HG03442 (cell line): ENCODE results near the gene THOC2.
"Not testable (repeated sequence)": the region's sequence is repeated elsewhere in the genome, so short reads cannot be mapped to it uniquely, and the experiment has no call there.

Source experiments
- ATAC-seq: cut with Tn5 transposase; IDR thresholded peaks from one replicate; pipeline ENCODE4 v1.9.1; 2021; ENCODE audit warnings: mild to moderate bottlenecking, moderate library complexity; ENCODE audit not compliant: unreplicated experiment

THOC2 gene

GRCh38 chrX:123735137-123735536, 2.3 kb upstream of the THOC2 start:
- not testable (repeated sequence) for ATAC-seq

GRCh38 chrX:123734079-123734478, 1.2 kb upstream of the THOC2 start:
- ATAC-seq, result not testable (repeated sequence)

GRCh38 chrX:123731987-123732669, 724 bp downstream of the THOC2 start:
- peak; percentile 13 for ATAC-seq

- no peak for ATAC-seq
These were observed 1.4 kb downstream of the THOC2 start for GRCh38 chrX:123731258-123731986.

- ATAC-seq, result no peak
These were observed 4.3 kb downstream of the THOC2 start for GRCh38 chrX:123728554-123728953.

- no peak for ATAC-seq
These were observed 4.8 kb downstream of the THOC2 start for GRCh38 chrX:123728016-123728415.

GRCh38 chrX:123722193-123722592, 10.7 kb downstream of the THOC2 start:
- not testable (repeated sequence) for ATAC-seq

GRCh38 chrX:123720486-123720885, 12.4 kb downstream of the THOC2 start:
- no peak for ATAC-seq

- no peak for ATAC-seq
These were observed 19.0 kb downstream of the THOC2 start for GRCh38 chrX:123713841-123714240.

- ATAC-seq, result no peak
These were observed 19.4 kb downstream of the THOC2 start for GRCh38 chrX:123713434-123713833.

- ATAC-seq, result not testable (repeated sequence)
These were observed 21.7 kb downstream of the THOC2 start for GRCh38 chrX:123711201-123711600.

GRCh38 chrX:123704781-123705180, 28.1 kb downstream of the THOC2 start:
- no peak for ATAC-seq

- ATAC-seq, result no peak
These were observed 33.8 kb downstream of the THOC2 start for GRCh38 chrX:123698979-123699520.

- ATAC-seq, result no peak
These were observed 36.5 kb downstream of the THOC2 start for GRCh38 chrX:123696334-123696733.

- no peak for ATAC-seq
These were observed 37.6 kb downstream of the THOC2 start for GRCh38 chrX:123695242-123695641.

GRCh38 chrX:123691776-123692175, 41.1 kb downstream of the THOC2 start:
- ATAC-seq, result no peak

- ATAC-seq, result no peak
These were observed 44.3 kb downstream of the THOC2 start for GRCh38 chrX:123688524-123688923.

GRCh38 chrX:123685232-123685631, 47.6 kb downstream of the THOC2 start:
- ATAC-seq, result no peak

GRCh38 chrX:123682186-123682585, 50.7 kb downstream of the THOC2 start:
- no peak for ATAC-seq

- not testable (repeated sequence) for ATAC-seq
These were observed 53.0 kb downstream of the THOC2 start for GRCh38 chrX:123679733-123680460.

- no peak for ATAC-seq
These were observed 57.7 kb downstream of the THOC2 start for GRCh38 chrX:123675154-123675553.
